Thyroid gland (tissue), 4 donors: ENCODE results near the gene MAD1L1.

Experiments used
- CTCF ChIP-seq, 6 experiments: fragments of 200-600 bp in 3 of 6; fragments of 450-650 bp in 3 of 6; sonication (generic) in 3 of 6; IDR thresholded peaks; one replicate each; pipeline ENCODE4 v1.5.1; 2016 to 2019; ENCODE audit warnings: antibody characterized with exemption in 6 of 6, mild to moderate bottlenecking in 2 of 6, inconsistent platforms in 1 of 6, moderate library complexity in 1 of 6
- POLR2A ChIP-seq, 2 donors: fragments of 450-650 bp; IDR thresholded peaks; one replicate each; pipeline ENCODE4 v1.6.1; 2017; ENCODE audit warnings: antibody characterized with exemption in 2 of 2, mild to moderate bottlenecking in 2 of 2, moderate library complexity in 1 of 2

DNA sequence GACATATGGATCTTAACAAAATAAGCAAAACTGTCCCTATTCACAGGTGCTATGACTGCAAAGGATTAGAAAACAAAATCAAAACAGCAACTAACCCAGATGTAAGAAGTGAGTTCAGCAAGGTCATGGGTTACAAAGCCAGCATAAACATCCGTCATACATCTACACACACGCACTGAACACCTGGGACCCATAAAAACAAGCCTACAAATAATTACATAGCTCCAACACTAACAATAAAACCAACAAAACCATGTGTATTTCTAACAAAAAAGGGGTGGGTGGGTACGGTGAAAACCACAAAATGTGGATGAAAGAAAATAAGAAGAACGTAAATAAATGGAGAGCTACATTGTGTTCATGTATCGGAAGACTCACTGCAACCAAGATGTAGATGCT, 305.8 kb downstream of the MAD1L1 start:
- TF ChIP-seq CTCF (IDR thresholded peaks at IDR 0.05) (no peak), POLR2A (IDR thresholded peaks at IDR 0.05) (no peak)
